ENCODE results near the gene PDCL3.

PDCL3 gene

GRCh38 chr2:100599566-100599965, 36.8 kb downstream of the PDCL3 start:
- TF ChIP-seq, protein P1, sequence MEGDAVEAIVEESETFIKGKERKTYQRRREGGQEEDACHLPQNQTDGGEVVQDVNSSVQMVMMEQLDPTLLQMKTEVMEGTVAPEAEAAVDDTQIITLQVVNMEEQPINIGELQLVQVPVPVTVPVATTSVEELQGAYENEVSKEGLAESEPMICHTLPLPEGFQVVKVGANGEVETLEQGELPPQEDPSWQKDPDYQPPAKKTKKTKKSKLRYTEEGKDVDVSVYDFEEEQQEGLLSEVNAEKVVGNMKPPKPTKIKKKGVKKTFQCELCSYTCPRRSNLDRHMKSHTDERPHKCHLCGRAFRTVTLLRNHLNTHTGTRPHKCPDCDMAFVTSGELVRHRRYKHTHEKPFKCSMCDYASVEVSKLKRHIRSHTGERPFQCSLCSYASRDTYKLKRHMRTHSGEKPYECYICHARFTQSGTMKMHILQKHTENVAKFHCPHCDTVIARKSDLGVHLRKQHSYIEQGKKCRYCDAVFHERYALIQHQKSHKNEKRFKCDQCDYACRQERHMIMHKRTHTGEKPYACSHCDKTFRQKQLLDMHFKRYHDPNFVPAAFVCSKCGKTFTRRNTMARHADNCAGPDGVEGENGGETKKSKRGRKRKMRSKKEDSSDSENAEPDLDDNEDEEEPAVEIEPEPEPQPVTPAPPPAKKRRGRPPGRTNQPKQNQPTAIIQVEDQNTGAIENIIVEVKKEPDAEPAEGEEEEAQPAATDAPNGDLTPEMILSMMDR (conservative IDR thresholded peaks at IDR 0.05; ENCODE audit: low read length): no peak
- H3K4me3 ChIP-seq (ENCODE audit: low read length): no peak overlapping the region
- DNase-seq (ENCODE audit: low read depth): no peak

DNA sequence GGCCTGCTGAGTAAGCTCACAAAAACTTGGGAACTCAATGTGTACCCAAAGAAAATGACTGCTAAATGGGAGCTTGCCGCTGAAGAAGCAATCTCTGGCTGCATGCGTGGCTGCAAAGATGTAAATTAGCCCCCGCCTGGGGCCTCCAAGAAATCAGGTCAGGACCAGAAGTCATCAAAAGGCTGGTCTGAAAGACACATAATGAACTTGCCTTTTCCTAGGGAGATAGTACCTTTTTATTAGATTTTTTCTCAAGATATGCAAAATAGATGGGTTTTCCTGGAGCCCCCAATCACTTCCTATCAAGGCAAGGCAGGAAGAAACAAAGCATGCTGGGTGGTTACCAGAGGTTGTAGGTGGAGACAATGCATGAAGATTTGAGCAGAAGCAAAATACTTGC, 38.9 kb downstream of the PDCL3 start:
- TF ChIP-seq, protein P1 (conservative IDR thresholded peaks at IDR 0.05; ENCODE audit: low read length): no peak
- DNase-seq (ENCODE audit: low read depth): no peak
- H3K4me3 ChIP-seq (ENCODE audit: low read length): no peak overlapping the region

GRCh38 chr2:100603414-100603813, 40.6 kb downstream of the PDCL3 start:
- no peak for DNase-seq (ENCODE audit: low read depth)
- no peak overlapping the region for H3K4me3 ChIP-seq (ENCODE audit: low read length)
- TF ChIP-seq, protein P1 (conservative IDR thresholded peaks at IDR 0.05; ENCODE audit: low read length): no peak

- TF ChIP-seq, protein P1 (conservative IDR thresholded peaks at IDR 0.05; ENCODE audit: low read length): no peak
- peak; percentile 23 for DNase-seq (ENCODE audit: low read depth)
- no peak overlapping the region for H3K4me3 ChIP-seq (ENCODE audit: low read length)
Observed at GRCh38 chr2:100603948-100604633, 41.3 kb downstream of the PDCL3 start.

- no peak for DNase-seq (ENCODE audit: low read depth)
- no peak overlapping the region for H3K4me3 ChIP-seq (ENCODE audit: low read length)
- TF ChIP-seq, protein P1 (conservative IDR thresholded peaks at IDR 0.05; ENCODE audit: low read length): no peak
Observed at GRCh38 chr2:100606332-100606725, 43.5 kb downstream of the PDCL3 start.

- no peak overlapping the region for H3K4me3 ChIP-seq (ENCODE audit: low read length)
- peak; percentile 34 for DNase-seq (ENCODE audit: low read depth)
- TF ChIP-seq, protein P1 (conservative IDR thresholded peaks at IDR 0.05; ENCODE audit: low read length): peak; percentile 81
Observed at GRCh38 chr2:100606726-100607343, 44.0 kb downstream of the PDCL3 start.

GRCh38 chr2:100610381-100610831, 47.6 kb downstream of the PDCL3 start:
- peak; percentile 43 for DNase-seq (ENCODE audit: low read depth)
- H3K4me3 ChIP-seq (ENCODE audit: low read length): no peak overlapping the region
- TF ChIP-seq, protein P1 (conservative IDR thresholded peaks at IDR 0.05; ENCODE audit: low read length): peak; percentile 81
